Non-pigmented ciliary epithelial cell (primary cell): ENCODE measurements around the gene AKAP7.

Experiments used
- DNase-seq: peaks from one replicate; pipeline ENCODE4 v3.0.0-alpha.2; 2010; ENCODE audit warnings: low read depth

AKAP7 gene

GRCh38 chr6:131134220-131134979 lies 867 bp upstream of the AKAP7 start:
- no peak for DNase-seq

- DNase-seq = no peak
Measured at GRCh38 chr6:131134980-131135243, 355 bp upstream of the AKAP7 start.

- no peak for DNase-seq
Measured at GRCh38 chr6:131136021-131136786, 937 bp downstream of the AKAP7 start.

- DNase-seq = no peak
Measured at GRCh38 chr6:131139599-131139998, 4.3 kb downstream of the AKAP7 start.

DNA sequence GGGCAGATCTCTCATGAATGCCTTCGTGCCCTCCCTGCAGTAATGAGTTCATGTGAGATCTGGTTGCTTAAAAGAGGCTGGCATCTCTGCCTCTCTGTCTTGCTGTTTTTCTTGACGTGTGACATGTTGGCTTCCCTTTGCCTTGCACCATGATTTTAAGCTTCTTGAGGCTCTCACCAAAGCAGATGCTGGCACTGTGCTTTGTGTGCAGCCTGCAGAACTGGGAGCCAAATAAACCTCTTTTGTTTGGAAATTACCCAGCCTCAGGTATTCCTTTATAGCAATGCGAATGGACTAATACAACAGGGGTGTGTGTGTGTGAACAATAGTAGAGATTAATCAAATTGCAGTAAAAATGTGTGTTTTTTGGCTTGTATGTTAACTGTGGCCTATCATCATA lies 8.1 kb downstream of the AKAP7 start:
- DNase-seq = no peak

GRCh38 chr6:131146865-131147264 lies 11.6 kb downstream of the AKAP7 start:
- no peak for DNase-seq

- no peak for DNase-seq
Measured at GRCh38 chr6:131156411-131156810, 21.1 kb downstream of the AKAP7 start.

GRCh38 chr6:131159578-131159977 lies 24.3 kb downstream of the AKAP7 start:
- DNase-seq = peak; percentile 69

DNA sequence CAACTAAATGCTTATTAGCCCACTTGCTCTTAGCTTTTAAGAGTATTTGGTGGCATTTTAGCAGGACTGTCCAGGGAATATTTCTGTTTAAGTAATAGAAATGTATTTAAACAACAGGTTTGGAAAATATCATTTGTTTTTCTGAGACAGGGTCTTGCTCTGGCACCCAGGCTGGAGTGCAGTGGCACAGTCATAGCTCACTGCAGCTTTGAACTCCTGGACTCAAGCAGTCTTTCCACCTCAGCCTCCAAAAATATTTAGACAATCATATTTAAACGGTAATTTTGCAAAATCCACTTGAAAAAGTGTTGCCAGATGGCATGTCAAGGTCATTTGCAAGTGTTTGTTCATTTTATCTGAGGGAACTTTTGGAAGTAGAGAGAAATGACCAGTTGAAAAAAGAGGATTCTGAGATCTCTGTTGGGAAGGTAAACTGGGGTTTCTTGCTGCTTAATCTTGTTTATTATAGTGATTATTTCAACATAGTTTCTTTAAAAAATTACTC lies 25.0 kb downstream of the AKAP7 start:
- no peak for DNase-seq

GRCh38 chr6:131161987-131162386 lies 26.7 kb downstream of the AKAP7 start:
- no peak for DNase-seq

GRCh38 chr6:131163886-131164285 lies 28.6 kb downstream of the AKAP7 start:
- DNase-seq = no peak

GRCh38 chr6:131164506-131164905 lies 29.2 kb downstream of the AKAP7 start:
- no peak for DNase-seq

- no peak for DNase-seq
Measured at GRCh38 chr6:131167773-131168172, 32.5 kb downstream of the AKAP7 start.

- DNase-seq = no peak
Measured at GRCh38 chr6:131169613-131170012, 34.3 kb downstream of the AKAP7 start.

GRCh38 chr6:131172222-131172621 lies 37.0 kb downstream of the AKAP7 start:
- DNase-seq = no peak

- no peak for DNase-seq
Measured at GRCh38 chr6:131173680-131174079, 38.4 kb downstream of the AKAP7 start.

DNA sequence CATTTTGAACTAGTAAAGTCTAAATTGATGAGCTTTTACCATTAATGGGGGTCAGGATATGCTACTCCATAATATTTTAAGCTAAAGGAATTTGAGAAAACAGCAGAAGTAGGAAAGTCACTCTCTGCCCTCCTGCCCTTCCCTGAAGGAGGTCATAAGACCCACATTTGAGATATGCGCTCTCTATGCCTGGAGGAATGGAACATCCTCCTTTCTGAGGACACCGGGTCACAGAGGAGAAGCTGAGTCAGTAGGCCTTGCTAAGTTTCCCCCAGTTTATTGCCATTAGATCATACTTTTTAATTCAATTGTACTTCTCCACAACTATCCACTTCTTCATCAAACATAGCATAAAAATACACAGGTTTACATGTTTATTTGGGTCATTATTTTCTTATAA lies 40.3 kb downstream of the AKAP7 start:
- DNase-seq = no peak

DNA sequence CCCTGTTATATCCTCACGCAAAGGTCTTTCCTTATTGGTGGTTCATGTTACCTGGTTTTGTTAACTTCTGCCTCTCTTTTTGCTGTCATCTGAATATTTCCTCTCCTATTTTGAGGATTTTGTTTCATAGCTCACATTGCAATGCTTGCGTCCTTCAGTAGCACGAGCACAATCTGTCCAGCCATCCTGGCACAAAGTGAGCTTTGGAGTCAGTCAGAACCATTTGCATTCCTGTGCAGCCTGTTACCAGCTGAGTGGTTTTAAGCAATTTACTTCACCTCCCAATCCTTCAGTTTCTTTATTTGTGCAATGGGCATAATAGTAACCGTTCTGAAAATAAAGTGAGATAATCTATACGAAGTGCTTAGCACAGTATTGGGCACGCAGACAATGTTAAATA lies 42.7 kb downstream of the AKAP7 start:
- no peak for DNase-seq

GRCh38 chr6:131182991-131183425 lies 47.7 kb downstream of the AKAP7 start:
- DNase-seq = no peak

DNA sequence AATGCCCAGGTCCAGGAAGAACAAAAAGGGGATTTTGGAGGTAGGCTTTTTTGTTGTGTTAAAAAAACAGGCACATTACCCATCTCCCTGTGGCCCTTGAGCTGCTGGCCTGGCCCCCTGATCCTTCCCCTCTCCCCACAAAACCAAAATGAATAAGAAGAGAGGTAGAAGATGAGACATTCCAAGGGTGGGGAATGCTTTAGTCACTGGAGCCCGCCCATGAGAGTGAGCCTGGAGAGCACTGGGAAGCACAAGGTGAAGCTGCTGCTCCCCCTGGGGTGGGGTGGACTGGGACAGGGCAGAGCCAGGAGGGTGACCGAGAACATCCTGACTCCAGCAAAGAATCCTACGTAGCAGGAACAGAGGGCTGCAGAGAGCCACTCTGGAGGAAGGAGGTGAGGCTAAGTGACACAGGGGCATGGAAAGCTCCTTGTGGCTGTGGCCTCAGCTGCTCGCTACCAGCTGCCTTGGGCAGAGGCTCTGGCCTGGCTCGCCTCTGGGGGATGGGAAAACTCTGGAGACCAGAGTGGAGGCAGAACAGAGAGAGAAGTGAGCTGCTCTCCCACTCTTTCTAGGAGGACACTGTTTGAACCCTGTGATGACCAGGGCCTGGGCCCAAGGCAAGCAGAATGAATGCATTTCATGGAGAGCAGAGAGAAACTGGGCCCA lies 48.3 kb downstream of the AKAP7 start:
- no peak for DNase-seq

GRCh38 chr6:131191590-131191989 lies 56.3 kb downstream of the AKAP7 start:
- DNase-seq = no peak

DNA sequence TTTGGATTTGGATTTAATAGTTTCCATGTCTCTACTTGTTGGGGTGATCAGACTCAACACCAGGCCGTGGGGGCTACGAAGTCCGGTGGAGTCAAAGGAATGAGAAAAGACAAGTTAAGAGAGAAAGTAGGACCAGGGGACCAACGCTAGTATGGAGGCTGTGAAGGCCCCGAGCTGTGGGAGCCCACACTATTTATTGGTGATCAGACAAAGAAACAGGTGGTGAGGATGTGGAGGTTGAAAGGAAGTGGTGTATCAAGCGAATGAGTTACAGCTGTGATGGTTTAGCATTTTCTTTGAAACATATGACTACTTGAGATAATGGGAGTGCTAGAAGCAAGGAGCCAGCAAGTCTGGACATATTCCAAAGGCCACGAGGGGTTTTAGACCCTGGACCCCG lies 62.4 kb downstream of the AKAP7 start:
- no peak for DNase-seq
